ENCODE data around the gene RIBC2. TPM values are rescaled to one million over a fixed set of nuclear protein-coding genes. Genes with fewer than 3 reads are reported as not detected.
"Not testable (repeated sequence)": the region's sequence is repeated elsewhere in the genome, so short reads cannot be mapped to it uniquely, and the experiment has no call there.

RIBC2 gene
- total and polyA plus RNA-seq, 3 experiments from 2014 or later, result 0.47 to 10.4 (median 9.6) TPM

DNA sequence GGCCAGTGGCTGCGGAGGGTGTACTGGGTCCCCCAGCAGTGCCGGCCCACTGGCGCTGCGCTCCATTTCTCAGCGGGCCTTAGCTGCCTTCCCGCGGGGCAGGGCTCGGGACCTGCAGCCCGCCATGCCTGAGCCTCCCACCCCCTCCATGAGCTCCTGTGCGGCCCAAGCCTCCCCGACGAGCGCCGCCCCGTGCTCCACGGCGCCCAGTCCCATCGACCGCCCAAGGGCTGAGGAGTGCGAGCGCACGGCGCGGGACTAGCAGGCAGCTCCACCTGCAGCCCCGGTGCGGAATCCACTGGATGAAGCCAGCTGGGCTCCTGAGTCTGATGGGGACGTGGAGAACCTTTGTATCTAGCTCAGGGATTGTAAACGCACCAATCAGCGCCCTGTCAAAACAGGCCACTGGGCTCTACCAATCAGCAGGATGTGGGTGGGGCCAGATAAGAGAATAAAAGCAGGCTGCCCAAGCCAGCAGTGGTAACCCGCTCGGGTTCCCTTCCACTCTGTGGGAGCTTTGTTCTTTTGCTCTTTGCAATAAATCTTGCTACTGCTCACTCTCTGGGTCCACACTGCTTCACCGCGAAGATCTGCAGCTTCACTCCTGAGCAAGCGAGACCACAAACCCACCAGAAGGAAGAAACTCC, 23.5 kb downstream of the RIBC2 start:
- H3K27ac ChIP-seq (ENCODE audit: low read depth, low read length); H3K4me3 ChIP-seq (ENCODE audit: low read length); H3K9me3 Mint-ChIP-seq; H3K9me3 ChIP-seq (ENCODE audit: low read length); H3K27me3 Mint-ChIP-seq; H3K27ac Mint-ChIP-seq; H3K27me3 ChIP-seq (ENCODE audit: insufficient read depth, low read length, poor library complexity, severe bottlenecking); POLR2A ChIA-PET; H3K4me1 ChIP-seq (ENCODE audit: insufficient read depth, low read length); H3K36me3 ChIP-seq (ENCODE audit: insufficient read depth, low read length); H3K36me3 Mint-ChIP-seq: not testable (repeated sequence)
- Mint-ChIP-seq H3K4me3 (peak overlapping the region in 3 of 7 donors; percentile 4 to 41 (median 26)), H3K4me1 (peaks cover 11 to 18% (median 18%) of the 10 kb centered on the region in 3 donors)
- CTCF ChIA-PET, result interaction anchor here (1.0 to 1.1 kb wide), 2 partner anchors 167 to 169 kb away, joined by 3 to 5 read pairs; no protein-coding TSS in a partner anchor
- DNase-seq, result peak in 1 of 5 donors; percentile 6

DNA sequence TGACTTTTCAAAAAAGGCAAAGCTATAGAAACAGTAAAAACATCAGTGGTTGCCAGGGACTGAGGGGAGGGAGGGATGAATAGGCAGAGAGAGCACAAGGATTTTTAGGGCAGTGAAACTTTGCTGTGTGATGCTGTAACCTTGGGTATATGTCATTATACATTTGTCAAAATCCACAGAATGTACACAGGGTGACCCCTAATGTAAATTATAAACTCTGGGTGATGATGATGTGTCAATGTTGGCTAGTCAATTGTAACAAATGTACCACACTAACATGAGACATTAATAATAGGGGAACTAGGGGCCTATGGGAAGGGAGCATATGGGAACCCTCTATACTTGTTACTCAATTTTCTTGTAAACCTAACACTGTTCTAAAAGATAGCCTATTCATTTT, 24.8 kb downstream of the RIBC2 start:
- Histone ChIP-seq H3K36me3 (ENCODE audit: insufficient read depth, low read length) (no peaks in the 10 kb centered on the region), H3K4me1 (ENCODE audit: insufficient read depth, low read length) (peaks cover 3% of the 10 kb centered on the region), H3K27me3 (ENCODE audit: insufficient read depth, low read length, poor library complexity, severe bottlenecking) (no peaks in the 10 kb centered on the region), H3K4me3 (ENCODE audit: low read length) (no peak overlapping the region), H3K27ac (ENCODE audit: low read depth, low read length) (no peak overlapping the region), H3K9me3 (ENCODE audit: low read length) (no peaks in the 10 kb centered on the region)
- Mint-ChIP-seq H3K9me3 (no peaks in the 10 kb centered on the region), H3K27me3 (peaks cover 4% of the 10 kb centered on the region in 2 donors), H3K4me1 (peaks cover 11 to 18% (median 18%) of the 10 kb centered on the region in 3 donors), H3K27ac (no peak overlapping the region), H3K36me3 (no peaks in the 10 kb centered on the region), H3K4me3 (no peak overlapping the region)
- CTCF ChIA-PET, result interaction anchor here (1.0 kb wide), 1 partner anchor 169 kb away, joined by 3 read pairs; no protein-coding TSS in a partner anchor
- POLR2A ChIA-PET, result no interaction called here
- DNase-seq, result no peak

DNA sequence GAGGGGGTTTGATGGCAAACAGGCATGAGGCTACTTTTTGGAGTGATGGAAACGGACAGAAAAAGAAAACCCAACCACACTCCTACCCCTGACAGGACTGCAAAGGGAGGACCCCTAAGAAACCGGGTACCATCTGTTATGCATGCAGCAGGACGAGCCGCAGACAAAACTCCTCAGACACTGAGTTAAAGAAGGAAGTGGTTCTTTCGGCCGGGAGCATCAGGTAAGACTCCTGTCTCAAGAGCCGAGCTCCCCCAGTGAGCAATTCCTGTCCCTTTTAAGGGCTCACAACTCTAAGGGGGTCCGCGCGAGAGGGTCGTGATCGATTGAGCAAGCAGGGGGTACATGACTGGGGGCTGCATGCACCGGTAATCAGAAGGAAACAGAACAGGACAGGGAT, 27.2 kb downstream of the RIBC2 start:
- H3K27me3 ChIP-seq (ENCODE audit: insufficient read depth, low read length, poor library complexity, severe bottlenecking); H3K27me3 Mint-ChIP-seq; DNase-seq; CTCF ChIA-PET; POLR2A ChIA-PET; H3K9me3 ChIP-seq (ENCODE audit: low read length); H3K4me1 ChIP-seq (ENCODE audit: insufficient read depth, low read length); H3K36me3 ChIP-seq (ENCODE audit: insufficient read depth, low read length); H3K27ac ChIP-seq (ENCODE audit: low read depth, low read length); H3K36me3 Mint-ChIP-seq; H3K9me3 Mint-ChIP-seq: not testable (repeated sequence)
- peak overlapping the region in 5 of 8 donors; percentile 2 to 81 (median 42) for H3K27ac Mint-ChIP-seq
- H3K4me3 ChIP-seq (ENCODE audit: low read length), result peak overlapping the region; percentile 9
- peaks cover 6 to 13% (median 12%) of the 10 kb centered on the region in 3 donors for H3K4me1 Mint-ChIP-seq
- H3K4me3 Mint-ChIP-seq, result peak overlapping the region; percentile 38 to 71 (median 66)

DNA sequence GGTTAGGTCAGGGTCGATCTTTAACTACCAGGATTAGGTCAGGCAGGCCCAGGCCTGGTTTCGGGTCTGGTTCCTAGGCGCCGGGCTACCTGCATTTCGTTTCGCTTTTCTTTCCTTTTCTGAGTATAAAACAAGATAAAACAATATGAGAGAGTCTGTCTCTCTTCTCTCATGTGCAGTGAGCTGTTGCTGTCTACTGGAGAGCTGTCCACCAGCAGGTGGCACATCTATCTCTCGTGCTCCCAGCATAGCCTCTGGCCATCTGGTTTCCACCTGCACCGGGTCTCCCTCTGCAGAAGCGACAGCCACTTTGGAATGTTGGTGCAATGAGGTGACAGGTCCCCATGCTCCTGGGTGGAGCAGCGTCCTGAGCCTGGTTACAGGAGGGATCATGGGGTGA, 27.6 kb downstream of the RIBC2 start:
- peak overlapping the region; percentile 9 for H3K4me3 ChIP-seq (ENCODE audit: low read length)
- CTCF ChIA-PET, result interaction anchor here (0.6 kb wide), 1 partner anchor 158 kb away, joined by 4 read pairs; no protein-coding TSS in a partner anchor

DNA sequence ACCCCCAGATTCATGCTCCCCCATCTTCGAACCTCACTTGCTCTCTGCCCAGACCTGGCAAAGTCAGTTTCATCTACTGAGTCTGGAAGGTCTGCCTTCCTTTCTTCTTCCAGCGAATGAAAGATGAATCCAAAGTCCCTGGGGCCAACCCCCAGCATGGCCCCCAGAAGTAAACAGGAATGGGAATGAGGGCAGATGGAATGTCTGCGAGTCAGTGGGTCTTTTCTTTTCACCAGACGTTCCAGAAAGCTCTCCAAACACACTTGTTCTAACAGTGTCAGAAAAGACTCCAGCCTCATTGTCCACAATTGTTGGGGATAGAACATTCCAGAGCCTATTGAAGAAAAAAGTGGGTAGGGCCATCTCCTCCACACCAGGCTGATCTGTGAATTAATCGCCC, 28.6 kb downstream of the RIBC2 start:
- no peak for DNase-seq
- no peak overlapping the region for H3K27ac ChIP-seq (ENCODE audit: low read depth, low read length)
- Mint-ChIP-seq H3K36me3 (no peaks in the 10 kb centered on the region), H3K4me1 (peaks cover 6 to 10% (median 9%) of the 10 kb centered on the region in 3 donors), H3K9me3 (no peaks in the 10 kb centered on the region), H3K27me3 (peaks cover 4 to 7% of the 10 kb centered on the region in 2 donors), H3K4me3 (no peak overlapping the region), H3K27ac (no peak overlapping the region)
- H3K9me3 ChIP-seq (ENCODE audit: low read length), result no peaks in the 10 kb centered on the region
- POLR2A ChIA-PET, result no interaction called here
- no peaks in the 10 kb centered on the region for H3K36me3 ChIP-seq (ENCODE audit: insufficient read depth, low read length)
- no peaks in the 10 kb centered on the region for H3K27me3 ChIP-seq (ENCODE audit: insufficient read depth, low read length, poor library complexity, severe bottlenecking)
- no peaks in the 10 kb centered on the region for H3K4me1 ChIP-seq (ENCODE audit: insufficient read depth, low read length)
- no peak overlapping the region for H3K4me3 ChIP-seq (ENCODE audit: low read length)
- CTCF ChIA-PET, result interaction anchor here (0.6 to 2.1 kb wide), 2 partner anchors 10 to 157 kb away, joined by 4 to 5 read pairs; no protein-coding TSS in a partner anchor

More for the DNA sequence above, 27.6 kb downstream of the RIBC2 start:
- H3K36me3 Mint-ChIP-seq, result no peaks in the 10 kb centered on the region
- H3K4me1 Mint-ChIP-seq, result peaks cover 6 to 10% (median 9%) of the 10 kb centered on the region in 3 donors
- no peaks in the 10 kb centered on the region for H3K27me3 ChIP-seq (ENCODE audit: insufficient read depth, low read length, poor library complexity, severe bottlenecking)
- H3K9me3 Mint-ChIP-seq, result no peaks in the 10 kb centered on the region
- peak overlapping the region; percentile 38 to 71 (median 66) for H3K4me3 Mint-ChIP-seq
- DNase-seq, result peak in 1 of 5 donors; percentile 28
- no peak overlapping the region for H3K27ac ChIP-seq (ENCODE audit: low read depth, low read length)
- POLR2A ChIA-PET, result no interaction called here
- H3K27me3 Mint-ChIP-seq, result peaks cover 4 to 7% of the 10 kb centered on the region in 2 donors
- peak overlapping the region in 6 of 8 donors; percentile 2 to 81 (median 42) for H3K27ac Mint-ChIP-seq
- no peaks in the 10 kb centered on the region for H3K36me3 ChIP-seq (ENCODE audit: insufficient read depth, low read length)
- no peaks in the 10 kb centered on the region for H3K4me1 ChIP-seq (ENCODE audit: insufficient read depth, low read length)
- no peaks in the 10 kb centered on the region for H3K9me3 ChIP-seq (ENCODE audit: low read length)

DNA sequence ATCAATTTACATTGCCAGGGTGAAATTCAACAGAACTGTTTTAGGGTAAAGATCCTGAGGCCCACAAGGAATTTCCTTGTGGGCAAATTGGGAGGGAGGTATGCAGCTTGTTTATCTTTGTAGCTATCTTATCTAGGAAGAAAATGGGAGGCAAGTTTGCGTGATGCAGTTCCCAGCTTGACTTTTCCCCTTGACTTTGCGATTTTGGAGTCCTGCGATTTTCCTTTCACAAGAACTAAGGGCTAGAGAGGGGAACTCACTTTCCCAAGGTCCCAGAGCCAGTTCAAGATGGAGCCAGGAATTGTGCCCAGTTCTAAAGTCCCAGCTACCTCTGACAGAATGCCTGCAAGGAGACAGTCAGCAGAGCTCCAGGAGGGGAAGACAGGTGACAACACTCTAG, 30.7 kb downstream of the RIBC2 start:
- no peaks in the 10 kb centered on the region for H3K9me3 ChIP-seq (ENCODE audit: low read length)
- Mint-ChIP-seq H3K27ac (no peak overlapping the region), H3K27me3 (peaks cover 0 to 7% of the 10 kb centered on the region in 2 donors), H3K9me3 (no peaks in the 10 kb centered on the region), H3K36me3 (no peaks in the 10 kb centered on the region), H3K4me1 (peaks cover 6 to 10% (median 9%) of the 10 kb centered on the region in 3 donors), H3K4me3 (no peak overlapping the region)
- no peak for DNase-seq
- no peak overlapping the region for H3K4me3 ChIP-seq (ENCODE audit: low read length)
- no peak overlapping the region for H3K27ac ChIP-seq (ENCODE audit: low read depth, low read length)
- no peaks in the 10 kb centered on the region for H3K36me3 ChIP-seq (ENCODE audit: insufficient read depth, low read length)
- CTCF ChIA-PET, result interaction anchor here (2.1 kb wide), 1 partner anchor 12 kb away, joined by 5 read pairs; no protein-coding TSS in a partner anchor
- no peaks in the 10 kb centered on the region for H3K27me3 ChIP-seq (ENCODE audit: insufficient read depth, low read length, poor library complexity, severe bottlenecking)
- H3K4me1 ChIP-seq (ENCODE audit: insufficient read depth, low read length), result no peaks in the 10 kb centered on the region
- POLR2A ChIA-PET, result no interaction called here

DNA sequence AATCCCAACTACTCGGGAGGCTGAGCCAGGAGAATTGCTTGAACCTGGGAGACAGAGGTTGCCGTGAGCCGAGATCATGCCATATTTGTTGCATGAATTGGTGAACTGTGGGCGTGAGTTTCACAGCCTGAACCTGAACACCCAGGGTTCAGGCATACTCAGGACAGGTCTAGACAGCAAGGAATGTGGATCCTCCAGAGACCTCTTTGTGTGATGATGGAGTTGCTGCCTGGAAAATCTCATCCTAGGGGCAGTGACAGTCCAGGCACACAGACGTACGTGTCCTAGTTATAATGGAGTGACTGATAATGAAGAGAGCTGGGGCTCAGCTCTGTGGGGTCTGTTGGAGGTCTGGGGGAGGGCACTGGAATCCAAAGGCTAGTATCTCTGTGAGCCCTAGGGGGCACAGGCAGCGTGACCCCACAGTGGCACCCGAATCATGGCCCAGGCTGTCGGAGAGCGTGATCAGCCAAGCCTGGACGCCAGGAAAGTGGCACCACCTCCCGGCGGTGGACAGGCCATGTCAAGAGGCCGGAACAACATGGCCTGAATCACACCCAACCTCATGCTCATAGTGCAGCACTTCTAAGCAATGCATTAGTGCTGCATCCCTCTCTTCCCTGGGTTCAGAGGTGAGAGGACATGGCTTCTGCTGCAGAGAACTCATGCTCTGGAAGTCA, 31.7 kb downstream of the RIBC2 start:
- Histone ChIP-seq H3K4me1 (ENCODE audit: insufficient read depth, low read length) (no peaks in the 10 kb centered on the region), H3K27ac (ENCODE audit: low read depth, low read length) (no peak overlapping the region), H3K9me3 (ENCODE audit: low read length) (no peaks in the 10 kb centered on the region), H3K4me3 (ENCODE audit: low read length) (no peak overlapping the region), H3K27me3 (ENCODE audit: insufficient read depth, low read length, poor library complexity, severe bottlenecking) (no peaks in the 10 kb centered on the region), H3K36me3 (ENCODE audit: insufficient read depth, low read length) (no peaks in the 10 kb centered on the region)
- Mint-ChIP-seq H3K4me1 (peaks cover 6 to 10% (median 9%) of the 10 kb centered on the region in 3 donors), H3K27ac (no peak overlapping the region), H3K9me3 (no peaks in the 10 kb centered on the region), H3K4me3 (no peak overlapping the region), H3K27me3 (peaks cover 0 to 7% of the 10 kb centered on the region in 2 donors), H3K36me3 (no peaks in the 10 kb centered on the region)
- CTCF ChIA-PET, result no interaction called here
- DNase-seq, result no peak
- POLR2A ChIA-PET, result no interaction called here

DNA sequence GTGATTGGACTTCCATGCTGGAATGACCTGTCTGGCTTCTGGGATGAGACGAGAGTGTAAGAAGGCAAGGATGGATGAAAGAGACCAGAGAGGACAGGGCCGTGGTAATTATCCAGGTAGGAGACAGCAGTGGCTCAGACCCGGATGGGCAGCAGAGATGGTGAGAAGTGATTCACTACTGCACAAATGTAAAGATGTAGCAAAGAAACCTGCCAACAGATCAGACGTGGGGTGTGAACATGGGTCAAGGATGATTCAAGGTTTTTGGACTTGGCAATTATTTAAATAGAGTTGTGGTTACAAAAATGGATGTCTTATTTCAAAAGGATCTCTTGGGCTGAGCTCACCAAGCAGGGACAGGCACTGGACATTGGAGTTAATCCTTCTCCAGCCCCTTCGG, 32.7 kb downstream of the RIBC2 start:
- Mint-ChIP-seq H3K36me3 (no peaks in the 10 kb centered on the region), H3K4me1 (peaks cover 1 to 2% (median 1%) of the 10 kb centered on the region in 3 donors), H3K27me3 (peaks cover 8% of the 10 kb centered on the region in 2 donors), H3K4me3 (no peak overlapping the region), H3K9me3 (no peaks in the 10 kb centered on the region), H3K27ac (no peak overlapping the region)
- Histone ChIP-seq H3K27me3 (ENCODE audit: insufficient read depth, low read length, poor library complexity, severe bottlenecking) (no peaks in the 10 kb centered on the region), H3K4me3 (ENCODE audit: low read length) (no peak overlapping the region), H3K27ac (ENCODE audit: low read depth, low read length) (no peak overlapping the region), H3K4me1 (ENCODE audit: insufficient read depth, low read length) (no peaks in the 10 kb centered on the region), H3K9me3 (ENCODE audit: low read length) (no peaks in the 10 kb centered on the region), H3K36me3 (ENCODE audit: insufficient read depth, low read length) (no peaks in the 10 kb centered on the region)
- ChIA-PET POLR2A (no interaction called here), CTCF (no interaction called here)
- DNase-seq, result no peak
